Thymus (tissue), 11 donors: ENCODE results near the gene VPS33A. TPM values are rescaled to one million over a fixed set of nuclear protein-coding genes. Genes with fewer than 3 reads are reported as not detected.

Source experiments
- DNase-seq, 9 donors: peaks; one replicate each; pipeline ENCODE4 v3.0.0-alpha.2; 2013; ENCODE audit warnings: low spot score in 9 of 9, low read depth in 6 of 9, missing footprints in 1 of 9
- H3K27ac ChIP-seq, 2 donors: one replicate each; pipeline ENCODE4 v1.5.1; 2013; ENCODE audit warnings: control low read depth in 1 of 2, low read depth in 1 of 2, low read length in 1 of 2, mild to moderate bottlenecking in 1 of 2, moderate library complexity in 1 of 2
- H3K27me3 ChIP-seq, 2 donors: one replicate each; pipeline ENCODE4 v1.5.1; 2013; ENCODE audit warnings: low read length in 1 of 2; ENCODE audit not compliant: control insufficient read depth in 2 of 2, insufficient read depth in 1 of 2
- H3K36me3 ChIP-seq, 2 donors: one replicate each; pipeline ENCODE4 v1.5.1; 2013; ENCODE audit warnings: low read length in 1 of 2, mild to moderate bottlenecking in 1 of 2, moderate library complexity in 1 of 2; ENCODE audit not compliant: control insufficient read depth in 2 of 2, insufficient read depth in 2 of 2
- H3K4me1 ChIP-seq, 2 donors: one replicate each; pipeline ENCODE4 v1.5.1; 2013; ENCODE audit warnings: low read length in 2 of 2; ENCODE audit not compliant: control insufficient read depth in 2 of 2, insufficient read depth in 2 of 2
- H3K4me3 ChIP-seq, 2 donors: one replicate each; pipeline ENCODE4 v1.5.1; 2013; ENCODE audit warnings: low read length in 2 of 2, control low read depth in 1 of 2, mild to moderate bottlenecking in 1 of 2
- H3K9me3 ChIP-seq, 2 donors: one replicate each; pipeline ENCODE4 v1.5.1; 2013; ENCODE audit warnings: low read length in 1 of 2, mild to moderate bottlenecking in 1 of 2; ENCODE audit not compliant: control insufficient read depth in 2 of 2, insufficient read depth in 1 of 2
- WGBS: extraction: QIAGEN DNeasy Blood & Tissue Kit; methylation state at CpG from one replicate; pipeline ENCODE4 v1.1.7; 2013; 5-methylcytosine and 5-hydroxymethylcytosine counted together
- polyA plus RNA-seq: library from polyadenylated mRNA; stranded (reverse); fragments of 200-250 nt; gene quantifications from one replicate; pipeline ENCODE4 v1.2.3, GENCODE V29; 2013
- total RNA-seq: library from RNA; stranded (reverse); fragments of 120-200 nt; gene quantifications from one replicate; pipeline ENCODE4 v1.2.4, GENCODE V29; 2013
- donor health status: healthy.

The VPS33A gene
- total and polyA plus RNA-seq, 2 donors, result 15.8 to 20.3 TPM

DNA sequence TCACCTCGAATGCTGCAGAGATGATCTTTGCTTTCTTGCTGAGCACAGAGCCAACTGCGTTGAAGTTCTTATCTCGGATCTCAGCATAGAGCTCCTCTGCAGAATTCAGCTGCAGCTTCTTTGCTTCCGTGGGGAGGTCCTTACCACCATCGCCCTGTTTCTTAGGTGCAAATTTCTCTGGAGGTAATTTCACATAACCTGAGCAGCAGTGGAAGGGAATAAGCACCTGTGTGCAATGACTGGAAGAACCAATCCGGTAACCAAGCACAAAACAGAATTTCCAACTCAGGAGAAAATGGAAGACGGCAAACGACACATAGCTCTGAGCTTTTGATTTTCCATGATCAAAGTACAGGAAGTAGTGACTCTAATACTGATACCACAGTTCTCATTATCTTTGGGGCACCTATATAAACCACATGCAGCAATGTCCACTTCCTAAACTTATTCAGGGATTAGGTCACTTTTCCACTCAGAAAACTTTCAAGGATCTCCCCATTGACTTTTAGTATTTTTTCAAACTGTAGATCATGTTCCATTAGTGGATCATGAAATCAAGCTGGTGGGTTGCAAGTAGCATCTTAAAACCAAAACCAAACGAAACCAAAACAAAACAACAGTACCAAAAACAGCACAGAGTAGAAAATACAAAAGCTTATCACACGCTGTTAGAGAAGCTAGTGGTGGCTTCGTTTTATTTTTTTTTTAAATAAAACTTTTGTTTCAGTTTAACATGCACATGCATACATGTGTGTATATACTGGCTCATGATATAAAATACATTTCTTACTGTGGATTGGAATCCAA is 21.5 kb downstream of the VPS33A start:
- no peaks in the 10 kb centered on the region for H3K9me3 ChIP-seq
- H3K27me3 ChIP-seq, result no peaks in the 10 kb centered on the region
- 90% methylated on average over 11 of the region's 11 CpGs for WGBS
- peaks cover 0 to 16% of the 10 kb centered on the region in 2 donors for H3K4me1 ChIP-seq
- peaks cover 30 to 36% of the 10 kb centered on the region in 2 donors for H3K36me3 ChIP-seq
- peak in 2 of 9 donors; percentile 33 to 60 for DNase-seq
- peak overlapping the region; percentile 25 to 75 for H3K27ac ChIP-seq
- no peak overlapping the region for H3K4me3 ChIP-seq

DNA sequence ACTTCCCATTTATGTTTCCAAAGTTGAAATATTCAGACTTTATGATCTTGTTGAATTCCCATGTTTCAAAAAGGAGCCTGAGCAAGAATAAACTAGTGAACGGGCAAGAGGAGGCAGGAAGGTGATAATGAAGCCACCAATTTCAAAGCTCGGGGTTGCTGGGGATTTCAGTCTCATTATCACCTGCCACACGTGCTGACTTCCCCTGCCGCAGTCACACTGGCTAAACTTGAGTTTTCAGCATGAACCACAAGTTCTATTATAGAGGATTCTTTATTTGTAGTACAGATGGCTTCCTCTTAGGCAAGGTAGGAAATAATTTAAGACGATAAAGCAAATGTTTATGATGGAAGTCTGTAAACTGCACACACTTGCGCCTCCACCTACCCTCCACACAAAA is 22.3 kb downstream of the VPS33A start:
- peak in 1 of 9 donors; percentile 16 for DNase-seq
- peaks cover 0 to 16% of the 10 kb centered on the region in 2 donors for H3K4me1 ChIP-seq
- peak overlapping the region; percentile 25 to 75 for H3K27ac ChIP-seq
- H3K9me3 ChIP-seq, result no peaks in the 10 kb centered on the region
- H3K4me3 ChIP-seq, result no peak overlapping the region
- H3K27me3 ChIP-seq, result no peaks in the 10 kb centered on the region
- H3K36me3 ChIP-seq, result peaks cover 26 to 30% of the 10 kb centered on the region in 2 donors
- WGBS, result 95% methylated on average over 6 of the region's 6 CpGs

DNA sequence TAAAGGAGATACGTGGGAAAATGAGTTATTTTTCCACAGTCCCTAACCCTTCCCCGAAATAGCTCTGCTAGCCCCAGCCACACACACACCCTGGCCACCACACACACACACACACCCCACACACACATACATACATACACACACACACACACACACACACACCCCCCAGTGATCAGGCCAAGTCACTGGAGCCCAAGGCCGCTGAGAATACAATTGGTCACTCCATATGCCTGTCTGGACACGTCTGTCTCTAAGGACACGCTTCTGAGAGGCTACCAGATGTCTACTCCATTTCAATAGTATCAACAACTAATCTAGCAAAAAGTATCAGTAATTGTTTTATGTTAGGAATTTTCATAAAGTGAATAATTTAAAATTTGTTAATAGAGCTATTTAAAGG is 27.4 kb downstream of the VPS33A start:
- peaks cover 42 to 49% of the 10 kb centered on the region in 2 donors for H3K36me3 ChIP-seq
- DNase-seq, result no peak
- 96% methylated on average over 5 of the region's 5 CpGs for WGBS

DNA sequence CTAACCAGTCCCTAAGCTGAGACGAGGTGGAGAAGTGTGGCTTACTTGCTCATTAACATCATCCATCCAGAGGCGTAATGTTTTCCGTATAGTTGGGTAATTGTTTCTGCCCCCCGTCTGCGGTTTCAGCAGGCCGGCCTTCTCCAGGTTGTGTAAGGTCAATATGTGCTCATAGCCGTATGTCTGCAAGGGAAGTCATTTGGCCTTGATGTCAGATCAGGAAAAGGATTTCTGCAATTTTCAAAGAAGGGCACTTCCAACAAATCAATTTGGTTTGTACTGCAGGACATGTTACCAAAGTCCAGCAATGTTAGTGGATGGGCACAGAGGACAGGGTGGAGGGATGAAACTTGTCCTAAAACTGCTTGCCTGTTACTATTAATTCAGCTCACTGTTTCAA is 30.6 kb downstream of the VPS33A start:
- WGBS, result over 99% methylated on average over 7 of the region's 7 CpGs
- H3K9me3 ChIP-seq, result no peaks in the 10 kb centered on the region
- no peak overlapping the region for H3K4me3 ChIP-seq
- no peaks in the 10 kb centered on the region for H3K27me3 ChIP-seq
- no peak overlapping the region for H3K27ac ChIP-seq
- H3K4me1 ChIP-seq, result no peaks in the 10 kb centered on the region
- H3K36me3 ChIP-seq, result peaks cover 55% of the 10 kb centered on the region in 2 donors
- DNase-seq, result no peak

More for the DNA sequence above, 27.4 kb downstream of the VPS33A start:
- Histone ChIP-seq H3K27ac (no peak overlapping the region), H3K9me3 (no peaks in the 10 kb centered on the region), H3K4me1 (peaks cover 0 to 8% of the 10 kb centered on the region in 2 donors), H3K27me3 (no peaks in the 10 kb centered on the region), H3K4me3 (no peak overlapping the region)

DNA sequence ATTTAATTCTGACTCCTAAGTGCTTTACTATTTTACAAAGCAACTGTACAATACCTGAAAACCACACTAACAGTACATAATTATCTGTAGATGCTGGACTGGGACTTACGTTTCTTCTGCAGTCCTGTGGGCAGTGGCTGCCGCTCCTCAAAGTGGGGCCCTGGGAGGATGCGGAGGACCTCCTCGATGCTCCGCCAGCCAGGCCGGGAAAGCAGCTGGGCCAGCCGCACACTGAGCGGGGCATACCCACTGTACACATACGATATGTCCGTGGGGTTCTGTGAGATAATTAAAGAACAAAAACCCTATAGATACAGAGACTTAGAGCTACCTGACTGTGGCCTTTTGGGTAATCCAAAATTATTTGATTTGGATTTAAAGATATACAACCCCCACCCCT is 33.6 kb downstream of the VPS33A start:
- no peaks in the 10 kb centered on the region for H3K27me3 ChIP-seq
- no peak for DNase-seq
- H3K9me3 ChIP-seq, result no peaks in the 10 kb centered on the region
- peaks cover 46 to 56% of the 10 kb centered on the region in 2 donors for H3K36me3 ChIP-seq
- no peak overlapping the region for H3K4me3 ChIP-seq
- peaks cover 7 to 8% of the 10 kb centered on the region in 2 donors for H3K4me1 ChIP-seq
- 99% methylated on average over 10 of the region's 10 CpGs for WGBS
- H3K27ac ChIP-seq, result no peak overlapping the region

DNA sequence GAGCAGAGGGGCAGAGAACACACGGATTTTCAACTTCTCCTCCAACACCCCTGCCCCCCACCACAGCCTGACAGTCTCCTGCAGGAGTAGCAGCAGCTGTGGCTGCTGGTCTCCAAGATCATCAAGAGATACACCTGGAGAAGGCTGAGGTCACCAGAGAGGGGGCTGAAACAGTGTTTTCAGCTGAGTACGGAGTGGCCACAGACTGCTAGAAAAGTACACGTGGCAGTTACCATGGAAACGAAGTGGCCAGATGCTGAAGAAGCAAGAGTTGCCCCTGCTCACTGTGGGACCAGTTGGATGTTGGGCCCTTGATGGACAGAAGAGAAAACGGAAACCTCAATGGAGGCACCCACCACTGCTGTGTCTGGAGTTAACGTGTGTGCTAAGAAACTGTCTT is 35.5 kb downstream of the VPS33A start:
- H3K4me1 ChIP-seq, result peaks cover 21% of the 10 kb centered on the region in 2 donors
- DNase-seq, result no peak
- no peak overlapping the region for H3K4me3 ChIP-seq
- H3K27ac ChIP-seq, result no peak overlapping the region
- 95% methylated on average over 6 of the region's 6 CpGs for WGBS
- H3K9me3 ChIP-seq, result peaks cover 0 to 2% of the 10 kb centered on the region in 2 donors
- H3K27me3 ChIP-seq, result no peaks in the 10 kb centered on the region
- peaks cover 40 to 52% of the 10 kb centered on the region in 2 donors for H3K36me3 ChIP-seq

DNA sequence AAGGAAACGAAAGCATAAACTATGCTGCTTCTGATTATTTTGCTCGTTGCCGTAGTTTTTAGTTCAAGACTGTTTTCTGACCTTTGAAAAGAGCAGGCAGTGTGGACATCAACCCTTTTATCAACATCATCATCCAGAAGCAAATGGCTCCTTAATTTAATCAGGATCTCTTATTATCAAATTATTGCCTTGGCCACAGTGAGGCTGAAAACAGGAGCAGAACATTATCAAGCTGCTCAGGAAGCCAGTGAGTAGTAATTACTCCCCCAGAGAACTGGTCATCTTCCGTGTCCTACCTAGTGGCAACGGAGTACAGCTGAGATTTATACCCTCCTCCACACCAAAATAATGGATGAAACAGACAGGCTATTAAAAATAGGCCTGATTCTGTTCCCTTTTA is 38.2 kb downstream of the VPS33A start:
- no peak for DNase-seq
- WGBS, result 82% methylated on average over 5 of the region's 5 CpGs

DNA sequence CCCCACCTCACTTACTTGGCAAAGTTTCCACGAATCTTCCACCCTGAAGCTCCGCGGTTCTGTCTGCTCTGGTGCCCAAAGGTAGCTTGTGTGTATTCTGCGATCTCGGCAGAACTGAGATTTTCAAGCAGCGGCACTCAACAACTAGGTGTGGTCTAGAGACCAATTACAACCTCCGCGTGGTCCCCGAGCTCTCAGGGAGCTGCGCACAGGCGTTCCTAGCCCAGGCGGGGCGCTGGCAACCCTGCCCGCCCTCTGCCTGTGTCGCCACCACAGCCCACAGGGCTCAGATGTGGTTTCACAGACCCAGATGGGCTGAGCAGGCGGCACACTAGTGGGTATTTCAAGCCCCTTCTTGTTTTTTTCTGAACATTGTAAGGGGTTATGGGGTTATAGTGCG is 39.0 kb downstream of the VPS33A start:
- Histone ChIP-seq H3K27me3 (no peaks in the 10 kb centered on the region), H3K4me1 (peaks cover 25 to 35% of the 10 kb centered on the region in 2 donors), H3K9me3 (peaks cover 0 to 7% of the 10 kb centered on the region in 2 donors), H3K4me3 (peak overlapping the region in 1 of 2 donors; percentile 26), H3K36me3 (peaks cover 24 to 37% of the 10 kb centered on the region in 2 donors), H3K27ac (no peak overlapping the region)
- DNase-seq, result peak in 5 of 9 donors; percentile 39 to 82 (median 59)
- 23% methylated on average over 17 of the region's 17 CpGs for WGBS

More for the DNA sequence above, 38.2 kb downstream of the VPS33A start:
- H3K4me3 ChIP-seq, result no peak overlapping the region
- H3K36me3 ChIP-seq, result peaks cover 19 to 37% of the 10 kb centered on the region in 2 donors
- H3K27ac ChIP-seq, result no peak overlapping the region
- H3K27me3 ChIP-seq, result no peaks in the 10 kb centered on the region
- peaks cover 0 to 7% of the 10 kb centered on the region in 2 donors for H3K9me3 ChIP-seq
- peaks cover 25 to 35% of the 10 kb centered on the region in 2 donors for H3K4me1 ChIP-seq

DNA sequence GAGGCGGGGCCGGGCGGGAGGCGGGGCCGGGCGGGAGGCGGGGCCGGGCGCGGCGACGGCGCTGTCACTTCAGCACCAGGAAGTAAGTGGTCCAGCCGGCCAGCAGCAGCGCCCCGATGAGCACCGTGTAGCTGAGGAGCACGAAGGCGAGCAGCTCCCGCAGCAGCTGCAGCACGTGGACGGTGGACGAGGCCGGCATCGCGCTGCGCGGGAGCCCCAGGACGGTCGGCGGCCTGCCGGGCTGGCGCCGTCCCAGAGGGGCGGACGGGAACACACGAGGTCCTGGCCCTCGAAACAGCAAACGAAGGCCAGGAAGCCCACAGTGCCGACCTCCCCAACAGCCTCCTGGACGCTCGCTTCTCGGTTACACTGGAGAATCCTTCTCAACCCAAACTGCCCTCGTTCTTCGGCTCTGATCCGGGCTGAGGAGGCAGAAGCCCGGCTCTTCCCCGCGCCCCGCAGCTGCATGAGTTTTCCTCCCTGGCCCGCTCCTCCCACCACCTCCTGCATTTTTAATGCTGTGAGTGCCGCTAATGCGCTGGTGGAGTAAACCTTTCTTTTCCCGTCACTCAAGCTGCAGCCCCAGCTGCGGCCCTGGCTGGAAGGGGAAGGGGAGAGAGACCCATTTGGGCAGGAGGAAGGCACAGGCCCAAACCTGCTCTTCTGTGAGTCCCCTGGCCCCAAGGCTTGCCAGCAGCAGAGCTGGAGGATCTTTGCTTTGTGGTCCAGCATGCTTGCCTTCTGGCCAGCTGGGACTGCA is 39.7 kb downstream of the VPS33A start:
- Histone ChIP-seq H3K36me3 (peaks cover 21 to 40% of the 10 kb centered on the region in 2 donors), H3K4me1 (peaks cover 25 to 35% of the 10 kb centered on the region in 2 donors), H3K27ac (no peak overlapping the region), H3K9me3 (peaks cover 0 to 7% of the 10 kb centered on the region in 2 donors), H3K4me3 (peak overlapping the region; percentile 19 to 76), H3K27me3 (no peaks in the 10 kb centered on the region)
- peak in 1 of 9 donors; percentile 11 for DNase-seq
- WGBS, result 9% methylated on average over 55 of the region's 55 CpGs
